GM23338 (cell line): ENCODE data around the gene MRNIP.

Source experiments
- CTCF ChIP-seq, 2 experiments: fragments of 200-600 bp in 1 of 2; sonication (generic) in 1 of 2; conservative IDR thresholded peaks; 2 replicates each; pipeline versions ENCODE4 v1.5.1 to v1.6.1; 2016 to 2017; ENCODE audit warnings: antibody characterized with exemption in 2 of 2, low read depth in 2 of 2, mild to moderate bottlenecking in 2 of 2, moderate library complexity in 1 of 2
- ETS1 ChIP-seq: IDR thresholded peaks from 2 replicates; pipeline ENCODE4 v1.6.1; 2016; ENCODE audit warnings: antibody characterized with exemption
- EZH2 ChIP-seq: fragments of 200-600 bp; sonication (generic); IDR thresholded peaks from one replicate; pipeline ENCODE4 v1.8.0; 2017; ENCODE audit warnings: antibody characterized with exemption, mild to moderate bottlenecking, low read depth; ENCODE audit not compliant: unreplicated experiment
- EZH2phosphoT487 ChIP-seq: fragments of 200-600 bp; sonication (generic); IDR thresholded peaks from one replicate; pipeline ENCODE4 v1.8.1; 2018; ENCODE audit warnings: antibody characterized with exemption; ENCODE audit not compliant: unreplicated experiment
- JUNB ChIP-seq: IDR thresholded peaks from one replicate; pipeline ENCODE4 v1.6.1; 2016; ENCODE audit warnings: antibody characterized with exemption; ENCODE audit not compliant: unreplicated experiment
- ZNF114 ChIP-seq: fragments of 250-450 bp; sonication (Bioruptor Pico); IDR thresholded peaks from 2 replicates; pipeline ENCODE4 v1.5.0; 2020; ENCODE audit warnings: mild to moderate bottlenecking, moderate library complexity

- TF ChIP-seq CTCF (conservative IDR thresholded peaks at IDR 0.05; ENCODE audit: low read depth in 2 of 2) (no peak), ZNF114 (no peak), ETS1 (no peak), EZH2 (no peak), EZH2phosphoT487 (no peak), JUNB (no peak)
Measured at GRCh38 chr5:179800696-179801201, 57.9 kb downstream of the MRNIP start.
